Muscle of back (tissue), 11 donors: ENCODE results near the gene TBC1D9. TPM values are rescaled to one million over a fixed set of nuclear protein-coding genes. Genes with fewer than 3 reads are reported as not detected.
A peak's percentile ranks its signal among the peaks of the same experiment; 100 is the strongest.

ENCODE experiments used
- DNase-seq, 3 donors: peaks; one replicate each; pipeline versions ENCODE4 v3.0.0 to v3.0.0-alpha.2; 2013
- polyA plus RNA-seq, 10 donors: library from polyadenylated mRNA; unstranded; fragments of 120-200 nt; gene quantifications; one replicate each; pipeline ENCODE4 v1.2.1, GENCODE V29; 2013; ENCODE audit not compliant: insufficient read length in 10 of 10

Gene TBC1D9
- polyA plus RNA-seq, 10 donors, result 15.9 to 22.7 (median 18.6) TPM

DNA sequence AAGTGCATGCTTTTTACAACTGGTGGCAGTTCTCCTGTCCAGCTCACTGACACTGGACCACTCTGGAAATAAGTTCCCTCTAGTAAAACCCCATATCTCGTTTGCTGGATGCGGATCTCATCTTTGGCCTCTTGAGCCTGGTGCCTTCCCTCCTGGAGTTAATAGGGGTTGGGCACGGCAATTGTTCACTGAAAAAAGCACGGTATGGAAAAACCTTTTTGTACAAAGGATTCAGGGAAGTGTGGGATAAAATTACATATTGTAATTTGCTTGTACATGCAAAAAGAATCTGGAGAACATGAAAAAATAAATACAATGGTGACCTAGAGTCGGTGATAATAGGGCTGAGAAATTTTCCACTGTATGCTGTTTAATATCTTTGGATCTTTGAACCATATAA is 30.6 kb downstream of the TBC1D9 start:
- no peak for DNase-seq

DNA sequence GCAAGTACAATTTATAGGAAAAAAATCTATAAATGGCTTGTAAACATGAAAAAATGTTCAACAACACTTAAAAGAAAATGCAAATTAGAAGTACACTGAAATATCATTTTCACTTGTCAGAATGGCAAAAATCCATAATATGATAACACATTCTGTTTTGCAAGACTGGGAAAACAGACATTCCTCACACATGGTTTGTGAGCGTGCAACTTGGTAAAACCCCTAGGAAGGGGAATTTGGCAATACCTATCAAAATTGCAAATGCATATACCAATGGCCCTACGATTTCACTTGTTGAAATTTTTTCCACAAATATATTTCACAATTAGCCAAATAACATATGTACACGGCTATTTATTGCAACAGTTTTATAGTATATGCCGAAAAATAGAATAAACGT is 31.4 kb downstream of the TBC1D9 start:
- no peak for DNase-seq

DNA sequence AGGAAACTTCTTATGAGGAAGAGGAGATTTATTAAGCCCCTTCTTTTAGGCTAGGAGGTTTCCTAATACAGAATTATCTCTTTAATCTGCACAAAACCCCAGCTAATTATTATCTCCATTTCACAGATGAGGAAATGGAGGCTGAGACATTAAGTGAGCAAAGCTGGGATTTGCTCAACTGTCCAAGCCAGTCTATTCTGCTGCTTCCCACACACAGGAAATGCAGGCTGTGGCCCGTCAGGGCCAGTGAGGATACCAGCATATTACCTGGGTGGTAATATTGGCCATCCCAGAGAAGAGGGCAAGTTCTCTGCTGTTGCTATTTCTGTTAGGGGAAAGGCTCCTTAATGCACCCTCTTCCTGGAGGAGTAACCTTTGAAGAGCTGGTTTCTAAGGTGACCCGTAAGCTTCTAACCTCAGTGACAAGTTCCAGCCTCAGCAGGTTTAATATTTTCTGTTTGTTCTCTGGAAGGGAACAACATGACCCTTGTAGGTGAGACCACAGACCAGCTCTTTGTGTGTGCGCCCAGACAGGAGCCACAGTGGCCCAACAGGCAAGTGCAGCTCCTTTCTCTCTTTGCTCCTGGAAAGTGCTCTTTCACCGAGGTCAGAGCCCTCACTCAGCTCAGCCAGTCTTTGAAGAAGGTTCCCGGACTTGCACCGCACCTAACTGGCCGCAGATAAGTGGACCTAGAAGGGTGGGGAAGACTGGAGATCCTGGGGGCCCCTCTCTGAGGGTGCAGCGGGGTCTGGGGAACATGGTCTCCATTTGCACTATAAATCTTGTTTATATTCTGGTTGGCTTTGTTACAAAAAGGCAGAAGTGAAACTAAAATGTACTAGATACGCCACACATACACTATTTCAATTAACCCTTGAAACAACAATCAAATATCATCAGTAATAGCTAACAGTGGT is 35.5 kb downstream of the TBC1D9 start:
- DNase-seq, result peak in 1 of 3 donors; percentile 7

DNA sequence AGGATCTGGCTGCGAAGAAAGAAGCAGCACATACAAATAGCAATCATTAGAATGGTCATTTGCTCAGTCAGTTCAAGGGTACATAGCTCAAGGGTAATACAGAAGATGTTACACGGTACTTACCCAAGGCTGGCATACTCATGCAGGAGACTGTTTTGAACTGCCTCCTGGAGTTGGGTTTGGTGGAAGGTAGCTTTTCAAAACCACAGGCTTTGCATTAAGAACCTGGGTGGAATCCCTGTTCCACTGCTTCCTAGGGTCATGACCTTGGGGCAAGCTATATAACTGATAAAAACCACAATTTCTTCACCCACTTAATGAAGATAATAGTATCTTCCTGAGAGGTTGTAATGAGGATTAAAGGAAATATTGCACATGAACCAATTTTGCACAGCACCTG is 36.5 kb downstream of the TBC1D9 start:
- DNase-seq, result no peak

DNA sequence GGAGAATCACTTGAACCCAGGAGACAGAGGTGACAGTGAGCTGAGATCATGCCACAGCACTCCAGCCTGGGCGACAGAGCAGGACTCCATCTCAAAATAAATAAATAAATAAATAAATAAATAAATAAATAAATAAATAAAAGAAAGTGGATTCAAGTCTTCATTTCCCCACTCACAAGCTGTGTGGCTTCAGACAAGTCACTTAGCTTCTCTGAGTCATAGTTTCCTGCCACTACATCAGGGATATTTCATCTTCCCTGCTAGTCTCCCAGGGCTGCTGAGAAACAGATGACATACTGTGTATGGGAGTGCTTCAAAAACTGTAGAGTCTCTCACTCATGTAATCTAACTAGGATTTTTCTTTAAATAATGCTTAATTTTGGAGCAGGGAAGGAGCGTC is 37.2 kb downstream of the TBC1D9 start:
- peak in 1 of 3 donors; percentile 23 for DNase-seq

DNA sequence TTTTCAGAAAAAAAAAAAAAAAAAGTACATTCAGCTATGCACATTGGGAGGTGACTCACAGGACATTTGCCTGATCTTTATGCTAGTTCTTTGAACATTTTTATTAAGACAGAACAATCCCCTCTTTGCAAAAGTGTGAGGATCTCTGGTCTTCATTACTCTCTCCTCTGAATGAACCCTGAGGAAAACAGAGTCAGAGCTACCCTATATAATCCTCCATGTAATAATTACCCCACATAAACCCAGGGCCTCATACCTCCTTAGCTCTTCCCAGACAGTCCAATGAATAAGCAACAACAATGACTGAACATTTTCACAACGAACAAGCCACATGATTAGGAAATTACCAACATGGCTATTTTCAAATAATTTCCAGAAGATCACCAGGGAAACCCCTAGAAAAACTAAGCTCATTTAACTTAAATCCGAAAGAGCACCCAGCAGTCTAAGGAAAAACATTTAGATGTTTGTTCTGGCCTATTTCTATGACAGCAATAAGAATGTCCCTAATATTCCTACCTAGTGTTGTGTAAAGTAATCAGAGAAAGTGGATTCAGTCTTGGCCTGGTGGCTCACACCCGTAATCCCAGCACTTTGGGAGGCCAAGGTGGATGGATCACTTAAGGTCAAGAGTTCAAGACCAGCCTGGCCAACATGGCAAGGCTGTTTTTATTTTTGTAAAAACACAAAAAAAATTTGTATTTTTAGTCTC is 37.8 kb downstream of the TBC1D9 start:
- peak in 1 of 3 donors; percentile 12 for DNase-seq

DNA sequence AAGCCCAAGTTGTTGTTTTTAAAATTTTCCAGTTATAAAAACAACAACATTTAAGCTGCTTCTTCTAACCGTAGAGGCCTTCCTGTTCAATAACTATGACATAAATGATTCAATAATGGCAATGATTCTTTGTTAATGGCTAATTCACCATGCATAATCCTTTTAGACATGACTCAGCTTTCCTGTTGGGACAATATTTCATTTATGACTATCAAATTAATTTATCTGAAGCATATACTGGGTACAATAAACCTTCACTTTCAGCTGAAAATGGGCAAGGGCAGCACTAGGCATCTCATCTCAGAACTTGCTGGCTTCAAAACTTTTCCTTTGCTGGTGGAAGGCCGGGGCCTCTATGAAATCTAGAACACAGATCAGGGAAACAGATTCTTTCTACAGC is 38.9 kb downstream of the TBC1D9 start:
- DNase-seq, result no peak

DNA sequence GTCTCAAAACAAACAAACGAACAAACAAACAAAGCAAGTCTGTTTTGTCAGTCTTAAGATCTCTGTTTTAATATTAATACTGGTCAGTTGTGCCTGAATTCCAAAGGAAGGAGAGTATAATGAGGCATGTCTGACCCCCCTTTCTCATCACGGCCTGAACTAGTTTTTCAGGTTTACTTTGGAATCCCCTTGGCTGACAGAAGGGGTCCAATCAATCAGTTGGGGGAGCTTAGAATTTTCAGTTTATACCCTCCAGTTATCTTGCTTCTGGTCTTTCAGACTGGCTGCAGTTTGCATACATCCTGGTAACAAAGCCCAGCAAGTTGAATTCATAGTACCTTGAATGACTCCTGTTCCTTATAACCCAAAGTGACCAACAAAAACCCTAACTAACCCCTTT is 41.1 kb downstream of the TBC1D9 start:
- DNase-seq, result no peak

DNA sequence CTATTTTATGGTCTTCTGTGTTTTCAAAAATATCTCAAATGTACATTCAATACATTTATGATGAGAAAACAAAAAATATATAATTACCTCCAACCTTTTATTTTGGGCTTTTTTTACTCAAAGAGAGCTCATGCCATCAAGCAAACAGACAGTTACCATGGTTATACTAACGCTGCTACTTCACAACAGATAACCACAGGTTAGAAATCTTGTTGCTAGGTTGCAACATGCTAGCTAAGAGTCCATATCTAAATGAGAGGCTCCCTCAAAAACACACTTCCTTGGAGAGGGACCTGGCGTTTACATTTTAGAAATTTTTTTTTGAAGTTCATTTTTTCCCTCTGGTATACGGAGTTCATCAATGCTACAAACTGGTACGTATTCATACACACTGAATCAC is 44.3 kb downstream of the TBC1D9 start:
- DNase-seq, result no peak

DNA sequence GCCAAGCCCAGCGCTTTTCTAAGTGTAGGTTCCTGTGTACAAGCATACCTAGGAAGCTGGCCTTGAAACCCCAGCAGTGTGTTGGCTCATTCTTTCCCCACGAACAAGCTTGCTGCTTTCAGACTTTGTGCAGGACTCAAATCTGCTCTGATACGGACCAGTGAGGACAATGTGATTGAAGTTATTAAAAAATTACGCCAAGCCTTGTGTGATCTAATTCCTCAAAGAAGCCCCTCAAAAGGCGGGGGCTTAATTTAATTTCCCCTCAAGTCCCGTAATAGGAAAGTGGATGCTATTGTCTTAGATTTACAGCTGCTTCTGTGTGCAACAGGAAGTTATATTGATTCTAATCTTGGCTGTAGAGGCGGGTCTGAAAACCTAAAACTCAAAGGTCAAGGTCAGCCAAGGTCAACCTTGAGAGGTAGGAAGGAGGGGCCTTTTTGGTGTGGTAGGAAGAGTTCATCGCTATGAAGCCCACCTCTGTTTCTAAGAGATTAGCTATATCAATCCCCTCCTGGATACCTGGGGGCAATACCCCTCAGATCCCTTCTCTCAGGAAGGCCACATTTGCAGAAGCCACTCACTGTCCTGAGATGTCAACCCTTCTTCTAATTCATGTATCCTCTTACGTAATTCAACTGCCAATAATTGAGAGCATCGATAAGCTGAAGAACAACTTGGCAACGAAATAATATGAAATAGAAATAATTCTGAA is 45.1 kb downstream of the TBC1D9 start:
- no peak for DNase-seq

DNA sequence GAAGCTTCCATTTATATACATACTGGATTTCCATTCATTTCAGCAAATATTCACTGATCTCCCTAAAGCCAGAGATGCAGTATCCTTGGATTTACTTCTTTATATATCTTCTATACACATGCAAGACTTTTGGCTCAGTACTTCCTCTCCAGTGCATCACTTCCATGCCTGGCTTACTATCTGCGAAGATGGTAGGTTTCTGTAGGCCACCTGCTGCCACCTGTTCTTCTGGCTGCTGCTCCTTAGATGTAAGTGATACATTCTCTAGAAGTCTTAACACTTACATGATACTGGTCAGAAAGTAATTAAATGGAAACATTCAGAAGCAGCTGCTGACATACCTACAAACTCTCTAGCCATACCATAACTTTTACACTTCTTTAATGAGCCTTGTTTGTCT is 48.9 kb downstream of the TBC1D9 start:
- no peak for DNase-seq

DNA sequence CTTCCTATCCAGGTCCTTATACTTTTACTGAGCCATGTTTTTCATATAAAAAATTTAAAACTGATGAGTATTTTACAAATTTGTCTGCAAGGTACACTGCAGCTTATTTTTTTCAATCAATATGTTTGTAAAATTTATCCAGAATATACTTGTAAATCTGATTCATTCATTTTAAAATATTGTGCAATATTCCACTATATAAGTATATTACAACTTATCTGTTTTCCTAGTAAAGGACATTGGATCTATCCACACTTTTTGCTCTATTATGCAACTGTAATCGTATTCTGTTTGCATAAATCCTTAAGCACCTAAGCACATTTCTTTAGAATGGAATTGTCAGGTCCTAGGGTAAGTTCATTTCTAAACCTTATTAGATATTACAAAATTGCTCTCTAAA is 49.5 kb downstream of the TBC1D9 start:
- DNase-seq, result no peak

DNA sequence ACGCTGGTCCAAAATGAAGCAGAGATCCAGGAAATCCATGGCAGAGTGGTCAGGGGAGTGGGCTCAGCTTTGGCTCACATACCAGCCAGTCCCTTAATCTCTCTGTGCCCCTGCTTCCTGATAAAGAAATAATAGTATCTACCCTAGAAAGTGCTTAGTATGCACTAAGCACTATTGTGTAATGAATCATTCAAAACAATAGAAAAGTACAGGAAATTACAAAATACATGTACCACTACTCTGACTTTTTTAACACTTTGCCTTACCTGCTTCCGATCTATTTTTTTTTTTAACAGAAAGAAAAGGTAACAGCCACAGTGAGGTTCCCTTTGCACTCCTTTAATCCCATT is 49.9 kb downstream of the TBC1D9 start:
- no peak for DNase-seq

DNA sequence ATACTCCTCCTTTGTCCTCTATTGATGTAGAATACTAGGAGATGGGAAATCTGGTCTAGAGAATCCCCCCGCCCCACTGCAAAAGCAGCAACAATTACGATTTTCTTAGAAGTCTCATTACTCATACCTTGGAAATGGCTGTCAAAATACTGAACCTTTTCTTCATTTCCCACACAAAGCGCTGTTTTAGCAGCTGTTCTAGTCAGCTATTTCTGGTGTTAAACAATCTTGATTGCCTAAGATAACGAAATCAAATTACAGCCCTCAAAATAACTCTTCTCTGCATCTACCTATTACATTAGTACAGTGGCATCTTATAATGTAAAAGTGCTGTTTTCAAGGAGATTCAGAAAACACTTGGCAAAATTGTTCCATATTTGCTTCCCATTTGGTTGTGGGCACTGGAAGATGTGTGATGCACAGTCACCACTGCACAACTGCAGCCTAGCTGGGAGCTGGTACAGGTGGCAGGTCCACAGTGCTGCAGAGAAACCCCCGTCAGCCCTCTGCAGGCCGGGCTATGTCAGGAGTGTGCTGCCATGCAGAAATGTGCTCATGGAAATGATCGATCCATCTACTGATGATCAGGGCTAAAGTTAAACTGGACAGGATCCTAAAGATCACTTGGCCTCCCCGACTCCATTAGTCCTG is 50.4 kb downstream of the TBC1D9 start:
- no peak for DNase-seq

DNA sequence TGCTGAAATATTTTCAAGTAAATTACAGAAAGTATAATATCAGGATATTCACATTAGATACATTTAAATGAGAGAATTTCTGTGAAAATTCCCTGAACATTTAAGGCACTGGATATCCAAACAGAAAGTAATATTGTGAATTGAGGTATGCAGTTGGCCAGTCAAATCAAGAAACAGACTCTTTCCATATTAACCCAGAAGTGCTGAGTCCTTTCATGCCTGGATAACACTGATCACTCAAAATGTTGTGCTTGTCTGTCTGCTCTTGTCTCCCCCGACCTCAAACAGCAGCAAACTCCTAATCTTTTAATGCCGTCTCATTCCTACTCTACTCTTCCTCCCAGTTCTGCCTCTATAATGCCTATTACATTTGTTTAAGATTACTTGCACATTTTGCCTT is 51.2 kb downstream of the TBC1D9 start:
- no peak for DNase-seq

DNA sequence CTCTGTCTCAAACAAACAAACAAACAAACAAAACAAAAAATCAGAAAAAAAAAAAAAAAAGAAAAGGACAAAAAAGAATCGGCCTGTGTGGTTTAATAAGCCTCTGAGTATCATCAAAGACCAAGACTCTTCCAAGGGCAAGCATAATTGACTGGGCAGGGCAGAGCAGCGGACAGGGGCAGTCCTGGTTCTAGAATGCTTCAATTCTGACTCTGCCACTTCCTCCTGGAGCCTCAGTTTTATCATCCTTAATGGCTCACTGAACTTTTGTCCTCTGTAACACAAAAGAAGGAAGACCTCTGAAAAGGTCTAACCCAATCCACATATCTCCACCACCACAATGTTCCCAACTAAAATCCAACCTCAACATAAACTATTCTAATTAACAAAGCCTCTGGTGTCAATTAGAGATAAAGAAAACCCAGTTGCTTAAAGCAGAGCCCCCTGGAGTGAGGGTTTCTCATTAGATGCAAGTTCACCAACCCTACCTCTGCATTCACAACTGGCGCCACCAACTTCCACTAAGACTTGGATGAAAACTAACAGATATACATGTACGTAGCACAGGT is 51.7 kb downstream of the TBC1D9 start:
- DNase-seq, result no peak

DNA sequence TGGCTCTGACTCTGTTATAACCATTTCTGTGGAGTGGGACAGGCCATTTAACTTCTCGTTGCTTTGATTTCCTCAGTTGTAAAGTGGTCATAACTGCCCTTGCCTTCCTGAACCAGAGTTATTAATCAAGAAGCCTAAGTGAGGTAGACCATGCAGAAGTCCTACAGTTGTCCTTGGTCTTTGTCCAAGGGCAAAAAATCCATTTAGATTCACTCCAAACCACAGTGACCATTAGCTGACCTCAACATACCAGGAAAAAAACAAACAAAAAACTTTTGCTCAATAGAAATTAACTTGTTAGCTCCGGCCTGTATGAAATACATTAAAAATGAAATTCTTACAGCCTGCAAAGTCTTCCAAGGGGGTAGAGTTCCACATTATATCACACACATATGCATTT is 52.7 kb downstream of the TBC1D9 start:
- no peak for DNase-seq

DNA sequence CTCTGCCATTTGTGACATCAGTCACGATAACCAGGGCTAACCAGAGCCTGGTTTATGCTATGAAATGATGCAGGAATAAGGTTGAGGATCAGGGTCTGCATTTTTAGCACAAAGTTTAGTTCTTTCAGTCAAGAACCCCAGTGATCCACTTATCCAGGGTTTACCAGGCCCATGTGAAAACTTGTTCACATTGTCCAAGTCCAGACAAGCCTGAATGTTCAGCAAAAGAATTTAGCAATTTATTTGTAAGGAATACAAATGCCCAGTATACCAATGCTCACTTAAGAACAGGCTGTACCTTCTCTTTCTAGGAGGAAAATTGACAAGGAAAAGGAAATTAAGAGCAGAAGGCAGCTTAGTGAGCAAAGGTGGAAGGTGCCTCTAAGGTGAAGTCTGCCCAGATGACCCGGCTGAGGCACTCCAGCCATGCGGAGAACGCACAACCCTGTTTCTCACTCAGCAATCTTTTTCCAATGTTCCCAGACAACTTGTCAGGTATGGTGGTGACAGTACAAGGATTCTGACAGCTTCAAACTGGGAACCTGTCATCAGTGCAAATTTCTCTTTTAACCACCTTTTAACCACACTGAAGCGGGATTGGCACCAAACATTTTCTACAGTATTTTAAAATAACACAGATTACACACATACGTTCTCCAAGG is 54.0 kb downstream of the TBC1D9 start:
- no peak for DNase-seq

DNA sequence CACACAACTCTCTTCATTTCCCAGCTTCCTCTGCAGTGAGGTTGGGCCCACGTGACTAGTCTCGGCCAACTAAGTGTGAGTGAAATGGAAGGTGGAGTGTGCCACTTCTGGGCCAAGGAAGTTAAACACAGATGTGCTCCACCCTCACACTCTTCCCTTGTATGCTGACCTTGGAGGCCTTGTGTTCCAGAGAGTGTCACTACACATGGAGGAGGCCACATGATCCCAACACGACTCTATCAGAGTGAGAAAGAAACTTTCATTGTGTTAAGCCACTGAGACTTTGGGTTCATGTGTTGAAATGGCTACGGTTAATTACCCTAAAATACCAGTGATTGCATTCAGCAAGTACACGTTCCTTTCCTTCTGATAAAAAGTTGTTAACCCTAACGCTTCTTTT is 55.1 kb downstream of the TBC1D9 start:
- DNase-seq, result no peak

DNA sequence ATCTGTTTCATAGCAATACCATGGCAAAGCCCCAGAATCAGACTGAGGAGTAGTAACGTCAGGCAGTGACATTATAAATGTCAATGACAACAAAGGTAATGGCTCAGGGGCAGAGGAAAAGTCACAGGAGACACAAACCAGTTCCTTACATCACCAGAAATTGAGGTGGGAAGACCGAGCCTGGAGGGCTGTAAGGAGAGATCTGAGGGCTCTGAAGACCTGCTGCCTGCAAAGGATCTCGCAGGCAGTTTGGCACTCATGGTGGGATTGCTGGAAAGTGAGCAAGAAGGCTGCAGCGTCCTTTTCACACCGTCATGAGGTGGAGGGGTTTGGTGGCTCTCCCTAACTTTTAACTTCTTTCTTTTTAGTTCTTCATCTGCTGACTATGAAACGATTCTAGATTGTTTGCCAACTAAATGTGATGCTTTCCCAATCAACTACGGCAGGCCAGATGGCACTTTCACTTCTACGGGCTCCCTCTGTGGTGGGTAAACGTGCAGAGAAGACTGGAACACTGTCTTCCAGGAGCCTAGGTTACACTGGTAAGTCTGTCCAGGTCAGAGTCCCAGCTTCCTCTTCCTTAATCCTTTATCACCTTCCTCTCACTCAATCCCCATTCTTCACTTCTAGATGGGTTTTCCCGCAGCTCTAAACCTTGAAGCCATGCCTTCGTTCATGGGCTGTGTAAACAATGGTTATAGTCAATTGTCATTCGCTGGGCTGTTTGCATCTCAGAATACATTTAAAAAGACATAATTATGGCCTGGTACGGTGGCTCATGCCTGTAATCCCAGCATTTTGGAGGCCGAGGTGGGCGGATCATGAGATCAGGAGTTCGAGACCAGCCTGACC is 58.2 kb downstream of the TBC1D9 start:
- no peak for DNase-seq
